SK-N-SH (cell line): ENCODE data around the gene EDN3. TPM values are rescaled to one million over a fixed set of nuclear protein-coding genes. Genes with fewer than 3 reads are reported as not detected.

ENCODE experiments used
- CTCF ChIA-PET: fragments of 300-600, 350-600 bp; formaldehyde crosslinking; extraction: SDS; loops from one replicate; lab custom pipeline; 2021; lab: Yijun Ruan, JAX
- POLR2A ChIA-PET: fragments of 350-600 bp; sonication (Branson Sonifier 250); formaldehyde crosslinking; extraction: SDS; loops from one replicate; lab custom pipeline; 2020; ENCODE audit warnings: antibody characterized with exemption, inconsistent platforms; lab: Yijun Ruan, JAX
- DNase-seq: peaks from one replicate; pipeline ENCODE4 v3.0.0; 2012
- H2AFZ ChIP-seq: fragments of 200-600 bp; sonication (generic); 2 replicates; pipeline ENCODE4 v1.8.1; 2016; ENCODE audit warnings: antibody characterized with exemption, mild to moderate bottlenecking, low read depth
- H3F3A ChIP-seq: fragments of 200-600 bp; sonication (generic); replicated peaks from 2 replicates; pipeline ENCODE3; 2016; ENCODE audit warnings: antibody characterized with exemption, mild to moderate bottlenecking; ENCODE audit not compliant: insufficient read depth
- H3K27ac ChIP-seq, 2 experiments: fragments of 200-500 bp in 1 of 2; fragments of 200-600 bp in 1 of 2; sonication (Bioruptor generic) in 1 of 2; sonication (generic), shearing (Covaris generic) in 1 of 2; 2 replicates each; pipeline versions ENCODE4 v1.5.1 to v1.6.1; 2014 to 2016; ENCODE audit warnings: low read depth in 2 of 2, inconsistent platforms in 1 of 2, low read length in 1 of 2, mild to moderate bottlenecking in 1 of 2, mixed read lengths in 1 of 2
- H3K27me3 ChIP-seq: fragments of 200-600 bp; sonication (generic), shearing (Covaris generic); 2 replicates; pipeline ENCODE4 v1.6.1; 2016; ENCODE audit warnings: mixed run types; ENCODE audit not compliant: insufficient read depth
- H3K36me3 ChIP-seq, 2 experiments: fragments of 200-500 bp in 1 of 2; fragments of 200-600 bp in 1 of 2; sonication (Bioruptor generic) in 1 of 2; sonication (generic) in 1 of 2; replicated peaks in 1 of 2; 2 replicates each; pipeline versions ENCODE3 to v1.5.1; 2014 to 2016; ENCODE audit warnings: low read length in 1 of 2, mild to moderate bottlenecking in 1 of 2; ENCODE audit not compliant: insufficient read depth in 2 of 2, control insufficient read depth in 1 of 2
- H3K4me1 ChIP-seq, 2 experiments: fragments of 200-500 bp in 1 of 2; fragments of 200-600 bp in 1 of 2; sonication (Bioruptor generic) in 1 of 2; sonication (generic), shearing (Covaris generic) in 1 of 2; 2 replicates each; pipeline versions ENCODE4 v1.5.1 to v1.6.1; 2014 to 2016; ENCODE audit warnings: low read depth in 1 of 2, low read length in 1 of 2, mixed run types in 1 of 2; ENCODE audit not compliant: insufficient read depth in 2 of 2, control insufficient read depth in 1 of 2
- H3K4me2 ChIP-seq: fragments of 200-600 bp; sonication (generic), shearing (Covaris generic); 2 replicates; pipeline ENCODE4 v1.6.1; 2017; ENCODE audit warnings: mixed run types
- H3K4me3 ChIP-seq, 2 experiments: fragments of 200-500 bp in 1 of 2; fragments of 200-600 bp in 1 of 2; sonication (Bioruptor generic) in 1 of 2; sonication (generic), shearing (Covaris generic) in 1 of 2; 2 replicates each; pipeline versions ENCODE4 v1.5.1 to v1.8.1; 2014 to 2016; ENCODE audit warnings: low read depth in 2 of 2, inconsistent platforms in 1 of 2, low read length in 1 of 2, mild to moderate bottlenecking in 1 of 2, mixed read lengths in 1 of 2, moderate library complexity in 1 of 2
- H3K79me2 ChIP-seq: fragments of 200-600 bp; sonication (generic); 2 replicates; pipeline ENCODE4 v1.8.1; 2017; ENCODE audit warnings: mild to moderate bottlenecking; ENCODE audit not compliant: insufficient read depth
- H3K9ac ChIP-seq: fragments of 200-600 bp; sonication (generic); 2 replicates; pipeline ENCODE4 v1.6.1; 2017; ENCODE audit warnings: mixed run types
- H3K9me2 ChIP-seq: fragments of 200-600 bp; sonication (generic); 2 replicates; pipeline ENCODE4 v1.6.1; 2017; ENCODE audit warnings: mixed run types
- H3K9me3 ChIP-seq: fragments of 200-600 bp; sonication (generic); 2 replicates; pipeline ENCODE4 v1.6.1; 2017; ENCODE audit warnings: mixed run types, mild to moderate bottlenecking, moderate library complexity
- H4K20me1 ChIP-seq: fragments of 200-600 bp; sonication (generic); 2 replicates; pipeline ENCODE4 v1.6.1; 2017; ENCODE audit warnings: mild to moderate bottlenecking, mixed run types; ENCODE audit not compliant: insufficient read depth
- CHD2 ChIP-seq: fragments of 150-350 bp; IDR thresholded peaks from 2 replicates; pipeline ENCODE4 v1.6.1; 2018; ENCODE audit warnings: low read length; ENCODE audit not compliant: partially characterized antibody
- EZH2phosphoT487 ChIP-seq: fragments of 200-600 bp; sonication (generic); IDR thresholded peaks from 2 replicates; pipeline ENCODE4 v1.6.1; 2017; ENCODE audit warnings: low read depth, mixed run types, mild to moderate bottlenecking, antibody characterized with exemption, moderate library complexity, borderline replicate concordance
- FOXJ3 ChIP-seq: sonication (generic); formaldehyde crosslinking; IDR thresholded peaks from 2 replicates; pipeline ENCODE4 v1.5.1; 2020; ENCODE audit warnings: mild to moderate bottlenecking, missing genetic modification reagents
- FOXM1 ChIP-seq: IDR thresholded peaks from 2 replicates; pipeline ENCODE4 v1.4.0; 2012; ENCODE audit warnings: low read depth, mild to moderate bottlenecking
- IRF3 ChIP-seq: fragments of 150-350 bp; IDR thresholded peaks from 2 replicates; pipeline ENCODE4 v1.6.1; 2016; ENCODE audit warnings: mild to moderate bottlenecking, low read depth, low read length
- NFIC ChIP-seq: IDR thresholded peaks from 2 replicates; pipeline ENCODE4 v1.4.0; 2012; ENCODE audit warnings: borderline replicate concordance
- PBX3 ChIP-seq: IDR thresholded peaks from 2 replicates; pipeline ENCODE4; 2012
- POLR2AphosphoS5 ChIP-seq: IDR thresholded peaks from 2 replicates; pipeline ENCODE4 v1.6.1; 2012; ENCODE audit warnings: low read depth, low read length
- RXRA ChIP-seq: IDR thresholded peaks from 2 replicates; pipeline ENCODE4 v1.4.0; 2012; ENCODE audit warnings: low read depth, mild to moderate bottlenecking, borderline replicate concordance
- SIN3A ChIP-seq: IDR thresholded peaks from 2 replicates; pipeline ENCODE4 v1.6.1; 2012; ENCODE audit warnings: low read depth, mild to moderate bottlenecking, low read length, moderate library complexity, borderline replicate concordance
- USF2 ChIP-seq: fragments of 150-350 bp; IDR thresholded peaks from 2 replicates; pipeline ENCODE4 v1.6.1; 2017; ENCODE audit warnings: antibody characterized with exemption, low read length, low read depth, borderline replicate concordance
- YY1 ChIP-seq: IDR thresholded peaks from 2 replicates; pipeline ENCODE4 v1.4.0; 2012; ENCODE audit warnings: low read depth, mild to moderate bottlenecking
- ZBTB33 ChIP-seq: IDR thresholded peaks from 2 replicates; pipeline ENCODE4 v1.4.0; 2012; ENCODE audit warnings: low read depth, borderline replicate concordance
- WGBS: methylation state at CpG from one replicate; pipeline ENCODE4 v1.1.6; 2017; ENCODE audit warnings: low lambda C conversion rate; 5-methylcytosine and 5-hydroxymethylcytosine counted together
- polyA plus RNA-seq, 3 experiments: library from polyadenylated mRNA; depleted of rRNA; stranded (reverse); fragments of >200 nt; gene quantifications; 2 replicates each; pipeline ENCODE4 v1.2.3, GENCODE V29; 2012

Gene EDN3
- polyA plus RNA-seq, 1 of the 3 experiments (the other 2 are of a cell fraction), result 0.02 TPM

- H3K79me2 ChIP-seq, result no peaks in the 10 kb centered on the region
- H3K4me3 ChIP-seq, result no peak overlapping the region
- H3F3A ChIP-seq, result no peaks in the 10 kb centered on the region
- no peaks in the 10 kb centered on the region for H3K9me2 ChIP-seq
- no peak for DNase-seq
- H3K4me1 ChIP-seq, result peaks cover 0 to 5% of the 10 kb centered on the region in 2 experiments; a peak in 1 of 4 replicates
- CTCF ChIA-PET, result interaction anchor here (0.6 to 1.6 kb wide), 3 partner anchors 25 to 161 kb away, joined by 3 to 4 read pairs (median 3); no protein-coding TSS in a partner anchor
- H3K9me3 ChIP-seq, result no peaks in the 10 kb centered on the region
- H3K4me2 ChIP-seq, result no peak overlapping the region
- 47% methylated on average over 7 of the region's 7 CpGs for WGBS
- TF ChIP-seq SIN3A, result no peak
- no peak for TF ChIP-seq RXRA
- TF ChIP-seq YY1, result no peak
- TF ChIP-seq EZH2phosphoT487, result no peak
- TF ChIP-seq CHD2, result no peak
- no peak for TF ChIP-seq PBX3
- TF ChIP-seq FOXJ3 (CRISPR knock-in tag), result no peak
- no peak for TF ChIP-seq NFIC
- no peak for TF ChIP-seq POLR2AphosphoS5
- TF ChIP-seq IRF3, result no peak
- no peak for TF ChIP-seq USF2
- TF ChIP-seq FOXM1, result no peak
- no peak for TF ChIP-seq ZBTB33
- no peaks in the 10 kb centered on the region for H3K27me3 ChIP-seq
- no peak overlapping the region for H3K27ac ChIP-seq
- no peaks in the 10 kb centered on the region for H4K20me1 ChIP-seq
- no peak overlapping the region for H3K9ac ChIP-seq
- H2AFZ ChIP-seq, result no peak overlapping the region
- H3K36me3 ChIP-seq, result no peaks in the 10 kb centered on the region
- POLR2A ChIA-PET, result no interaction called here
Measured at GRCh38 chr20:59334651-59335300, 34.4 kb downstream of the EDN3 start.
